GM10266 (cell line): ENCODE data around the gene CDC42EP4.
A peak's percentile ranks its signal among the peaks of the same experiment; 100 is the strongest.

Experiments used
- DNase-seq: peaks from one replicate; pipeline ENCODE4 v3.0.0; 2012; ENCODE audit errors: extremely low spot score
- TF ChIP-seq, protein P1 (sequence below): IDR thresholded peaks from 2 replicates; pipeline ENCODE4 v1.5.1; 2012; ENCODE audit warnings: mild to moderate bottlenecking, low read depth; ENCODE audit not compliant: control insufficient read depth, insufficient read depth; ENCODE audit errors: missing control alignments

Gene CDC42EP4

DNA sequence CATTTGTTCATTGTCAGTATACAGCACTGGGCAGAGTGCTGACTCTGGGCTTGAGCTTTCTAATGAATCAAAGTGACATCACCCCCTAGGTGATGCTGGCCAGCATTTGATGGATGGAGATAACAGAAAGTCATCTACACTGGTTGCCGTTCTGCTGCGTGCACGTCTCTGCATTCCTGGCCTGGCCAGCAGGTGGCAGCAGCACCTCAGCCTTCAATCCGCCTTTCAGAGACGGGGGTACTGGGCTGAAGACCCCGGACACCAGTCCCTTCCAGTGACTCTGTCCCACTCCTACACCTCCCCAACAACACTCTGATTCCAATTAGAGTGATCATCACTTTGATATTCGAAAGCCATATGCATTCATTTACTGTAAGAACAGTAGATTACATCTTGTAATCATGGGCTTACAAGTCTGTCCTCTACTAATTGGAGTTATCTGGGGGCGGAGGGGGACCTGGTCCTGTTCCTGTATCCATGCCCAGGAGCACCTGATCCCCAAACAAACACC, 56.1 kb downstream of the CDC42EP4 start:
- TF ChIP-seq, protein P1, sequence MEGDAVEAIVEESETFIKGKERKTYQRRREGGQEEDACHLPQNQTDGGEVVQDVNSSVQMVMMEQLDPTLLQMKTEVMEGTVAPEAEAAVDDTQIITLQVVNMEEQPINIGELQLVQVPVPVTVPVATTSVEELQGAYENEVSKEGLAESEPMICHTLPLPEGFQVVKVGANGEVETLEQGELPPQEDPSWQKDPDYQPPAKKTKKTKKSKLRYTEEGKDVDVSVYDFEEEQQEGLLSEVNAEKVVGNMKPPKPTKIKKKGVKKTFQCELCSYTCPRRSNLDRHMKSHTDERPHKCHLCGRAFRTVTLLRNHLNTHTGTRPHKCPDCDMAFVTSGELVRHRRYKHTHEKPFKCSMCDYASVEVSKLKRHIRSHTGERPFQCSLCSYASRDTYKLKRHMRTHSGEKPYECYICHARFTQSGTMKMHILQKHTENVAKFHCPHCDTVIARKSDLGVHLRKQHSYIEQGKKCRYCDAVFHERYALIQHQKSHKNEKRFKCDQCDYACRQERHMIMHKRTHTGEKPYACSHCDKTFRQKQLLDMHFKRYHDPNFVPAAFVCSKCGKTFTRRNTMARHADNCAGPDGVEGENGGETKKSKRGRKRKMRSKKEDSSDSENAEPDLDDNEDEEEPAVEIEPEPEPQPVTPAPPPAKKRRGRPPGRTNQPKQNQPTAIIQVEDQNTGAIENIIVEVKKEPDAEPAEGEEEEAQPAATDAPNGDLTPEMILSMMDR, result peak; percentile 94
- DNase-seq, result peak; percentile 68

- TF ChIP-seq, protein P1, result no peak
- no peak for DNase-seq
These were observed 59.9 kb downstream of the CDC42EP4 start for GRCh38 chr17:73251871-73252270.

DNA sequence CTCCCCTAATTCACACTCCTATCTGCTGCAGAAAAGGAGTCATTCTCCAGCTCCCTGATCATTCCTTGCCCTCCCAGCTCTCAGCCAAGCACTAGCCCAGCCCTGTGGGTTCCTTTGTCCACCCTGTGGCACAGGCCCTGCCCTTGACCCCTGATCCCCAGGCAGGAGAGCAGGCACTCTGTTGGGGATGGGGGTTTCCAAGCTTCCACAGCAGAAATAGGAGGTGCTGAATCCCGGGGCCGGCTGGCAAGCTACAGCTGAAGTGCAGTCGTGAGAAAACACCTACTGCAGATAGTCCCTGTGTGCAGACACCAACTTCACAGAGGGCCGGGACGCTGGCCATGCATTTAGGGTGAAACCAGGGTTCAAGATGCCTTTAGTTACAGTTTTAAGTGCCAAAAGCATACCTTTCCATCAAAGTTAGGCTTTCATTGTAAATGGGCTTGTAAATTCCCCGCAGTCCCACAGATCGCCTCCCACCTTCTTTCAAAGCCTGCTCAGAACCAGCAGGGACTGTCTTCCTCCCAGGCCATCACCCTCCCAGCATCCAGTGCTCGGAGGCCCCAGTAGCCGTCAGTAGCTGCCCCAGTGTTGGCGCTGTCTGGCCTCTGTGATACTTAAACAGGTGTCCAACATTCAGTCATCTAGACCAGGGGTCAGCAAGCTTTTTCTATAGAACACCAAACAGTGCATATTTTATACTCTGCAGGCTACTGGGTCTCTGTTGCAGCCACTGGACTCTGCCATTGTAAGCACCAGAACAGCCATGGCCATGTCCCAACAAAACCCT, 60.8 kb downstream of the CDC42EP4 start:
- DNase-seq, result no peak
- TF ChIP-seq, protein P1, result no peak

- TF ChIP-seq, protein P1, result no peak
These were observed 62.1 kb downstream of the CDC42EP4 start for GRCh38 chr17:73249700-73250099.

GRCh38 chr17:73248532-73248931, 63.3 kb downstream of the CDC42EP4 start:
- DNase-seq, result no peak
- TF ChIP-seq, protein P1, result no peak

More at GRCh38 chr17:73249700-73250099, 62.1 kb downstream of the CDC42EP4 start:
- no peak for DNase-seq

DNA sequence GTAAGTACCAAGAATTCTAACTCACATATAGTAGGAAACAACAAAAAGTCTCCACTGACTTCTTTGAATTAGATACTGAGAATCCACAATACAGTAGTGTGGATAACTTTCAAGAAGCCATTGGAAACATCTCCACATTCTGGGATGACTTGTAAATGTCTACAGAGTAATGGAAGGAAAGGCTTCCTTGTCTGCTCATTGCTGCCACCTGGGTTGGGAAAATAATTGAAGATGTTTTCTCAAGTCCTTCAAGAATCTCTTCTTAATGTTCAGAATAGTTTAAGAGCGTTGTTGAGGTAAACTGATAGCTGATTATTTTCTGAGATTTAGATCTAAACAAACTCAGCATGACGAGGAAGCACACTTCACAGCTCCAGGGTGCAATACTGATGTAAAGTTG, 64.1 kb downstream of the CDC42EP4 start:
- no peak for DNase-seq
- TF ChIP-seq, protein P1, result peak; percentile 10

GRCh38 chr17:73240561-73240960, 71.2 kb downstream of the CDC42EP4 start:
- no peak for DNase-seq
- TF ChIP-seq, protein P1, result no peak
